ENCODE results near the gene SLC22A17. TPM values are rescaled to one million over a fixed set of nuclear protein-coding genes. Genes with fewer than 3 reads are reported as not detected.

SLC22A17 gene
- total RNA-seq, 2 donors from 2014 or later, result 6.3 to 8.6 TPM

DNA sequence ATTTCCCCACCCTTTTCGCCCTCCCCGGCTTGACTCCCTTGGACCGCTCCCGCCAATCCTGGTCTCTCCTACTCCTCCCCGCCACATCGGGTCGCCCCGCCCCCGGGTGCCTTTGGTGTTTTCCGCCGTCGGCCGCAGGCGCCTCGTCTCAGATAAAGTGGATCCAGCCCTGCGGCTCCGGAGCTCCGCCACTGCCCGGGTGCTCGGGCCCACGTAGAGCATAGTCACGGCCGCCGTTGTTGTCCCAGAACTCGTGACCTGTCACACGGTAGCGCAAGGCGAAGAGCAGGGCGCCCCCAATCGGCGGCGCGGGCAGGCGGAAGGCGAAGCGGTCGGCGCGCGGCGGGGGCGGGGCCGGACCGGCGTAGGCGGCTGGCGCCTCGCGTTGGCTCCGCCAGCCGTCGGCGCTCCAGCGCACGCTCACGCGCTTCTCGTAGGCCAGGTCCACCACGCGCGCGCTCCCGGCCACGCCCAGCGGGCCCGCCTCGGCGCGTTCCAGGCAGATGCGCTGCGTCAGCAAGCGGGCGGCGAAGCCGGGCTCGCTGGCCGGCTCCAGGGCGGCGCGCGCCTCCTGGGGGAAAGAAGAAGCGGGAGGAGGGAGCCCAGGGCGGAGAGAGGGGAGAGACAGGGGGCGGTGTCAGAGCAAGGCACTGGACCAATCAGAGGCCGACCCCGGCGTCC, 51.3 kb downstream of the SLC22A17 start:
- Mint-ChIP-seq H3K27ac (peak overlapping the region; percentile 98), H3K27me3 (ENCODE audit: low read depth) (peaks cover 18% of the 10 kb centered on the region), H3K4me3 (peak overlapping the region; percentile 93 to 100), H3K36me3 (ENCODE audit: insufficient read depth in 2 of 2) (peaks cover 1% of the 10 kb centered on the region in 2 donors), H3K9me3 (no peaks in the 10 kb centered on the region), H3K4me1 (ENCODE audit: low read depth) (peaks cover 26% of the 10 kb centered on the region)
- ATAC-seq (replicated peaks in 1 of 2) (peak; percentile 83 to 85), DNase-seq (peak; percentile 98 to 99)

DNA sequence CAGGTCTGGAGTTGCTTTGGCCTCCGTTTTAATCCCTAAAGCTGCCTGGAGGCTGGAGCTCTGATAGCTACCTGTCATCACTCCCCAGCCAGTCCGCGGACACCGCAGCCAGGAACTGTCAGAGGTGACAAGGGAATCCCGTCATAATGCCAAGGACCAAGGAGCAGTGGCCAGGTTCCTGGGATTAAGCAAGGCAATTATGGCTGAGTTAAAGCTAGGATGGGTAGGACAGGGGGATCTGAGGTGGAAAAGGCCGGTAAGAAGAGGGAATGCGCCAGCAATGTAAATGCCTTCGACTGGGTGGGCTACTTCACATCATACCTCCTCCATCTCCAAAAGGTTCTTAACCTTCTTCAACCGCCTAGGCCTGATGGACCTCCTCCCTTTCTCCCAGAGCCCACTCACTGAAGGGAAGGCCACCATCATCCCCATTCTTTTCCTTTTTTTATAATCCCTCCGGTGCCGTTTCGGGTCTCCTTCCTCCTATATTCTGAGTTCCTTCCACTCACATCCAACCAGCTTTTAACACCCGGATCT, 51.9 kb downstream of the SLC22A17 start:
- H3K36me3 Mint-ChIP-seq (ENCODE audit: insufficient read depth in 2 of 2), result peaks cover 1% of the 10 kb centered on the region in 2 donors
- ATAC-seq (replicated peaks in 1 of 2) (no peak), DNase-seq (peak in 1 of 2 donors; percentile 20)
- peaks cover 22% of the 10 kb centered on the region for H3K4me1 Mint-ChIP-seq (ENCODE audit: low read depth)
- peak overlapping the region; percentile 93 to 97 for H3K4me3 Mint-ChIP-seq
- H3K27me3 Mint-ChIP-seq (ENCODE audit: low read depth), result peaks cover 12% of the 10 kb centered on the region
- H3K27ac Mint-ChIP-seq, result peak overlapping the region; percentile 98
- H3K9me3 Mint-ChIP-seq, result no peaks in the 10 kb centered on the region

DNA sequence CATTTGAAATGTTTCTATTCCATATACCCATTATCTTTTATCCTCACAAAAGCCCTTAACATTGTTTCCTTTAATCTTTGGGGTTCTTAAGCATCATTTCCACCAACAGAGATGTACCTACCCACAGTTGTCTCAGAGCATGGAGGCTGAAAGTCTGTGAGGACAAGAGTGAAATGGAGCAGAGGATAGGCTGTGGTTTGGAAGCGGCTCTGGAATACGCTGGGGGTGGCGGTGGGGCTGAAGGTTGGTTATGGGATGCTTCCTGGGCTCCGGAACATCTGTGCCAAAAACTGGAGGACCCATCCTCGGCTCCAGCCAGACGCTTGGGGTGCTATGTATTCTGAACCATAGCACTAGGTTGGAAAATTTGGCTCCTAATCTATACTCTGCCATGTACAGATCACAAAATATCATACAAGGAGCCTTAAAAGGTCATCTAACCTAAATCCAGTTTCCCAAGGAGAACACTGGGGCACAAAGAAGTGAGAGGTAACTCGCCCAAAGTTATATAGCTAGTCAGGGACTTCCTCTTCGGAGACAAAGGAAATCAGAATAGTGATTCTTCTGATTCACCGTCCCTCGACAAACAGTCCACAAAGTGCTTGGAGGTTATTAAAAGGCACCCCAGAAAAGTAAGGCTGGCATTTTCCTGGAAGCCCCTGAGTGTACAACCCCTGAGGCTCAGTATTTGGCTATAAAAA, 52.6 kb downstream of the SLC22A17 start:
- Mint-ChIP-seq H3K4me3 (peak overlapping the region; percentile 93 to 97), H3K4me1 (ENCODE audit: low read depth) (peaks cover 27% of the 10 kb centered on the region), H3K27me3 (ENCODE audit: low read depth) (peaks cover 6% of the 10 kb centered on the region), H3K9me3 (no peaks in the 10 kb centered on the region), H3K27ac (peak overlapping the region; percentile 98), H3K36me3 (ENCODE audit: insufficient read depth in 2 of 2) (peaks cover 1% of the 10 kb centered on the region in 2 donors)
- ATAC-seq (replicated peaks in 1 of 2), result no peak
- no peak for DNase-seq

DNA sequence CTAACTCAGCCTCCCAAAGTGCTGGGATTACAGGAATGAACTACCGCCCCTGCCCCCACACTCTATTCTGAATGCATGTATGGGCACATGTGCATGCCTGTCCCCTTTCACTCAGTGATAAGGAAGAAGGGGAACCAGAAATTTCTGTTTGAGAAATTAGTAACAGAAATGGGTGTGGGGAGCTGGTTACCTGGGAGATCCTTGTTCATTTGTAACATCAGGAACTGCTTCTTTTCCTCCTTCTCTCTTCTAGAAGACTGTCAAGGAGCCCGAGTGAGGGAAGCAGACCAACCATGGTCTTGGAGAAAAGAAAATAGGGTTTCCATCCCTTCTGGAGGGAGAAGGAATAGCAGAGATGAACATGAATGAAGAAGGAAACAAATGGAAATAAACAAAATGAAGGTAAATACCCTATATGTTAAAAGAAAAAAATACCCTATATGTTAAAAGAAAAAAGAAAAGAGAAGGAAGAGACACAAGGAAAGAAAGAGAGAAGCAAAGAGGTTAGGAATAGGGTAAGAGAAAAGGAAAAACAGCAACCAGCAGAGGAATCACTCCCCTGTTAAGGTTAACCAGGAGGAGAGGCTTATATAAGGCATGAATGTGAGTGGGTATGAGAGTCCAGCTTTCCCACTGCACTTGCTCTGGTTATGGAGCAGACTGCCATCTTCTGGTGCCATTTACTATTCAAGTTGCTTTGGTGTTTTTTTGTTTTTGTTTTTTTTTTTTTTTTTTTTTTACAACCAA, 53.3 kb downstream of the SLC22A17 start:
- peak overlapping the region in 1 of 2 donors; percentile 93 for H3K4me3 Mint-ChIP-seq
- H3K27ac Mint-ChIP-seq, result peak overlapping the region; percentile 79
- ATAC-seq (replicated peaks in 1 of 2) (no peak), DNase-seq (no peak)
- H3K27me3 Mint-ChIP-seq (ENCODE audit: low read depth), result no peaks in the 10 kb centered on the region
- H3K4me1 Mint-ChIP-seq (ENCODE audit: low read depth), result peaks cover 33% of the 10 kb centered on the region
- no peaks in the 10 kb centered on the region for H3K9me3 Mint-ChIP-seq
- H3K36me3 Mint-ChIP-seq (ENCODE audit: insufficient read depth in 2 of 2), result peaks cover 1% of the 10 kb centered on the region in 2 donors

DNA sequence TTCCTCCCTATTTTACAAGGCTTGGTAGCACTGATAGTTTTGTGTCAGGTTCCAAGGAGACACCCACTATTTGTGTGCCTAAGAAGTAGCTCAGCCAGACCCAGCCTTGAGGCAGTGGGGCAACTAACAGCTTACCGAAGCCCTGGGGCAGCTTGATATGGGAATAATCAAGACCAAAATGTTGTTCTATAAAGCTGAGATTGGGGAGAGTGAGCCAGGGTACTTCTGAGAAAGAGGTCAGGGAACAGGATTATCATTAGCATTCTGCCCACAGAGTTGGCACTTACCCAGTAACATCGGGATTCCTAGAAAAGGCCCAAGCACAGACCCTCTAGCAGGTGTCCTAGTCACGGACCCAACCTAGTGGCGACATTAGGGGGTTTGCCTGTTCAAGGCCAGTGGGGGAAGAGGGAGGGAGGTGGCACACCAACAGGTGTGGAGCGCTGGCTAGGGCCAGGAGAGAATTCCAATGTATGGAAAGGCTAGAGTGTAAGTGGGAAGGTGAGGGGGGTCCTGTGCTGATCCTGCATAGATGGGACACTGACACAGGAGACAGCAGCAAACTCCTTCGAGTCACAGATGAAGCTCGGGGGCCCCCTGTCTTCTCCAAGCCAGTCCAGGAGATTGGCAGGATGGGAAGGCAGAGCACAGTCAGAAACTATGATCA, 54.9 kb downstream of the SLC22A17 start:
- peaks cover 1% of the 10 kb centered on the region in 2 donors for H3K36me3 Mint-ChIP-seq (ENCODE audit: insufficient read depth in 2 of 2)
- peaks cover 32% of the 10 kb centered on the region for H3K4me1 Mint-ChIP-seq (ENCODE audit: low read depth)
- no peak overlapping the region for H3K27ac Mint-ChIP-seq
- H3K27me3 Mint-ChIP-seq (ENCODE audit: low read depth), result no peaks in the 10 kb centered on the region
- no peak overlapping the region for H3K4me3 Mint-ChIP-seq
- ATAC-seq (replicated peaks in 1 of 2) (no peak), DNase-seq (no peak)
- H3K9me3 Mint-ChIP-seq, result no peaks in the 10 kb centered on the region

DNA sequence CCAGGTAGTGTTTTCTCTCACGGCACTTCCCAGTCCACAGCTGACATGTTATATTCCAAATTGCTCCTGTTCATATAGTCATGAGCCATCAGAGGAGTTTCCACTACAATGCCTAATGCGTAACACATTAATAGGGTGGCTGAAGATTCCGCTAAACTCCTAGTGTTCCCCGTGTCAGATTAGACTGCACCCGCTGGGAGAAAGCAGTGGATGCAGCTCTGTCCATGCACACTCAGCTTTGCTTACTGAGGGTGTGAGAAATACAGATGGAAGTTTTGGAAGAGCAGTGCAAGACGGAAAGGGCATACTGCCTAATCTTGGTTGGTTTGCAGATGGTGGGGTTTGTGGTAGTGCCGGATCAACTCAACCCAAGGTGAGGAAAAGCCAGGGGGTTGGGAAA, 55.6 kb downstream of the SLC22A17 start:
- no peak for ATAC-seq (replicated peaks in 1 of 2)
- Mint-ChIP-seq H3K9me3 (no peaks in the 10 kb centered on the region), H3K27ac (no peak overlapping the region), H3K36me3 (ENCODE audit: insufficient read depth in 2 of 2) (peaks cover 0 to 1% of the 10 kb centered on the region in 2 donors), H3K27me3 (ENCODE audit: low read depth) (no peaks in the 10 kb centered on the region), H3K4me1 (ENCODE audit: low read depth) (peaks cover 29% of the 10 kb centered on the region), H3K4me3 (no peak overlapping the region)
- no peak for DNase-seq

Other genes starting within 250 kb of the SLC22A17 start
- gene CIROP, start 247.9 kb downstream of the SLC22A17 start, total RNA-seq, result not detected
- gene CEBPE, start 233.6 kb downstream of the SLC22A17 start, total RNA-seq, result under 1 TPM; 0.21 to 0.36 TPM
- 1 to 10 TPM in 1 of 2 donors, under 1 TPM in 1; 0.72 to 1.2 TPM for gene SLC7A8, start 169.2 kb downstream of the SLC22A17 start, total RNA-seq
- gene RNF212B, start 115.0 kb downstream of the SLC22A17 start, total RNA-seq, result not detected
- gene HOMEZ, start 66.8 kb downstream of the SLC22A17 start, total RNA-seq, result 10 to 100 TPM; 11.8 to 12.6 TPM
- gene PPP1R3E, start 50.0 kb downstream of the SLC22A17 start, total RNA-seq, result 10 to 100 TPM; 30.2 to 37.4 TPM
- gene BCL2L2, start 46.1 kb downstream of the SLC22A17 start, total RNA-seq, result 1 to 10 TPM; 2.7 to 3.2 TPM
- gene PABPN1, start 31.4 kb downstream of the SLC22A17 start, total RNA-seq, result 100 to 1,000 TPM; 188 to 189 TPM
- under 1 TPM in 1 of 2 donors, not detected in 1; 0.19 TPM for gene EFS, start 12.3 kb upstream of the SLC22A17 start, total RNA-seq
- gene IL25, start 19.9 kb upstream of the SLC22A17 start, total RNA-seq, result not detected
- gene CMTM5, start 24.2 kb upstream of the SLC22A17 start, total RNA-seq, result under 1 TPM in 1 of 2 donors, not detected in 1; 0.30 TPM
- 1 to 10 TPM in 1 of 2 donors, under 1 TPM in 1; 0.65 to 2.1 TPM for gene MYH6, start 55.4 kb upstream of the SLC22A17 start, total RNA-seq
- gene MYH7, start 82.8 kb upstream of the SLC22A17 start, total RNA-seq, result under 1 TPM; 0.05 to 0.56 TPM
- 10 to 100 TPM; 71.0 to 77.6 TPM for gene NGDN, start 116.8 kb upstream of the SLC22A17 start, total RNA-seq
- 1 to 10 TPM; 1.9 to 3.7 TPM for gene ZFHX2, start 198.9 kb upstream of the SLC22A17 start, total RNA-seq
- 1 to 10 TPM; 6.5 to 7.4 TPM for gene THTPA, start 203.4 kb upstream of the SLC22A17 start, total RNA-seq
- 100 to 1,000 TPM; 211 to 233 TPM for gene AP1G2, start 214.9 kb upstream of the SLC22A17 start, total RNA-seq
- 1 to 10 TPM; 1.2 to 1.5 TPM for gene JPH4, start 225.9 kb upstream of the SLC22A17 start, total RNA-seq